Small intestine (tissue), 7 donors: ENCODE results near the gene ARAP3. TPM values are rescaled to one million over a fixed set of nuclear protein-coding genes. Genes with fewer than 3 reads are reported as not detected.
A peak's percentile ranks its signal among the peaks of the same experiment; 100 is the strongest.

Source experiments
- DNase-seq, 2 donors: peaks; one replicate each; pipeline versions ENCODE4 v3.0.0 to v3.0.0-alpha.2; 2013
- FAIRE-seq: peaks from 2 replicates; lab custom pipeline; 2012; peaks lifted over from hg19 to GRCh38; lab: Jason Lieb, UNC
- H3K27ac ChIP-seq, 3 donors: one replicate each; pipeline ENCODE4 v1.5.1; 2013; ENCODE audit warnings: low read length in 2 of 3, mild to moderate bottlenecking in 2 of 3, control low read depth in 1 of 3, inconsistent platforms in 1 of 3, low read depth in 1 of 3, moderate library complexity in 1 of 3
- H3K27me3 ChIP-seq, 3 donors: one replicate each; pipeline ENCODE4 v1.6.1; 2013; ENCODE audit warnings: low read length in 3 of 3, inconsistent platforms in 1 of 3; ENCODE audit not compliant: control insufficient read depth in 3 of 3, insufficient read depth in 3 of 3
- H3K36me3 ChIP-seq, 3 donors: one replicate each; pipeline ENCODE4 v1.6.1; 2013; ENCODE audit warnings: low read length in 3 of 3, inconsistent platforms in 1 of 3, low read depth in 1 of 3, mild to moderate bottlenecking in 1 of 3, moderate library complexity in 1 of 3; ENCODE audit not compliant: control insufficient read depth in 3 of 3, insufficient read depth in 2 of 3
- H3K4me1 ChIP-seq, 3 donors: one replicate each; pipeline ENCODE4 v1.6.1; 2013; ENCODE audit warnings: low read length in 2 of 3, inconsistent platforms in 1 of 3, low read depth in 1 of 3, mild to moderate bottlenecking in 1 of 3, moderate library complexity in 1 of 3; ENCODE audit not compliant: control insufficient read depth in 3 of 3, insufficient read depth in 2 of 3
- H3K4me3 ChIP-seq, 3 donors: one replicate each; pipeline ENCODE4 v1.5.1; 2013; ENCODE audit warnings: low read length in 3 of 3, control low read depth in 1 of 3, inconsistent platforms in 1 of 3, low read depth in 1 of 3, mild to moderate bottlenecking in 1 of 3, moderate library complexity in 1 of 3
- H3K9me3 ChIP-seq, 2 donors: one replicate each; pipeline ENCODE4 v1.6.1; 2013; ENCODE audit warnings: low read depth in 1 of 2, low read length in 1 of 2; ENCODE audit not compliant: control insufficient read depth in 2 of 2, insufficient read depth in 1 of 2
- WGBS, 3 donors: extraction: QIAGEN DNeasy Blood & Tissue Kit; methylation state at CpG; one replicate each; pipeline ENCODE4 v1.1.7; 2013; 5-methylcytosine and 5-hydroxymethylcytosine counted together
- polyA plus RNA-seq, 4 donors: library from polyadenylated mRNA; stranded (reverse) in 3 of 4; unstranded in 1 of 4; fragments of 200-250 nt in 3 of 4; fragments of 120-200 nt in 1 of 4; gene quantifications; one replicate each; pipeline versions ENCODE4 v1.2.1 to v1.2.3, GENCODE V29; 2013
- donor health status: healthy with polysubstance abuse.
- donor health status: control.
- donor health status: control.
- donor health status: Bipolar disorder and iron deficiency.
- donor health status: healthy.

The ARAP3 gene
- polyA plus RNA-seq, 4 donors, result 0.45 to 14.2 (median 4.6) TPM

DNA sequence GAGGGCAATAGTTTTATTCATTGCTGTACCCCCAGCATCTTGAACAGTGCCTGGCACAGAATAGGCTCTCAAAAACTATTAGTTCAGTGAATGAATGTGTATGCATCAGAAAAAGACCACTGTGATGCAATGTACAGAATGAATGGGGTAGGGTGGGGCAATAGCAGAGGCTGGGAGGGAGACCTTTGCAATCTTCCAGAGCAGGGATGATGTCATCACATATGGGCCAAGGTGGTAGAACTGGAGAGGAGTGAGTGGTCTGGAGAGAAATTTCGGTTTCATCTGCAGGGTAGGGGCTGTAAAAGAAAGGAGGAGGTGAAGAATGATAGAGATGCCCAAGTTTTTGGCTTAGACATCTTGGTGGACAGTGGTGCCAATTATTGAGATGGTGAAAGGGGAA is 23.4 kb upstream of the ARAP3 start:
- WGBS, 3 donors, result 61 to 70% (median 64%) methylated on average over 1 of the region's 1 CpG
- Histone ChIP-seq H3K4me3 (no peak overlapping the region), H3K4me1 (peaks cover 0 to 21% (median 0%) of the 10 kb centered on the region in 3 donors), H3K27me3 (peaks cover 0 to 34% (median 7%) of the 10 kb centered on the region in 3 donors), H3K27ac (no peak overlapping the region), H3K9me3 (no peaks in the 10 kb centered on the region), H3K36me3 (no peaks in the 10 kb centered on the region)
- DNase-seq, result no peak
- no peak for FAIRE-seq

- 21 to 50% (median 31%) methylated on average over 1 of the region's 1 CpG for WGBS, 3 donors
- peaks cover 0 to 21% (median 0%) of the 10 kb centered on the region in 3 donors for H3K4me1 ChIP-seq
- DNase-seq, result peak; percentile 33 to 36
- no peaks in the 10 kb centered on the region for H3K9me3 ChIP-seq
- FAIRE-seq, result no peak
- no peak overlapping the region for H3K27ac ChIP-seq
- peaks cover 0 to 40% (median 9%) of the 10 kb centered on the region in 3 donors for H3K27me3 ChIP-seq
- no peak overlapping the region for H3K4me3 ChIP-seq
- no peaks in the 10 kb centered on the region for H3K36me3 ChIP-seq
Measured at GRCh38 chr5:141704782-141705297, 22.8 kb upstream of the ARAP3 start.

GRCh38 chr5:141703133-141703561 is 21.1 kb upstream of the ARAP3 start:
- Histone ChIP-seq H3K4me1 (peaks cover 0 to 21% (median 0%) of the 10 kb centered on the region in 3 donors), H3K9me3 (no peaks in the 10 kb centered on the region), H3K4me3 (peak overlapping the region in 1 of 3 donors; percentile 53), H3K27ac (no peak overlapping the region), H3K36me3 (no peaks in the 10 kb centered on the region), H3K27me3 (peaks cover 0 to 52% (median 14%) of the 10 kb centered on the region in 3 donors)
- DNase-seq (no peak), FAIRE-seq (no peak)
- 16 to 19% (median 17%) methylated on average over 16 of the region's 16 CpGs for WGBS, 3 donors

DNA sequence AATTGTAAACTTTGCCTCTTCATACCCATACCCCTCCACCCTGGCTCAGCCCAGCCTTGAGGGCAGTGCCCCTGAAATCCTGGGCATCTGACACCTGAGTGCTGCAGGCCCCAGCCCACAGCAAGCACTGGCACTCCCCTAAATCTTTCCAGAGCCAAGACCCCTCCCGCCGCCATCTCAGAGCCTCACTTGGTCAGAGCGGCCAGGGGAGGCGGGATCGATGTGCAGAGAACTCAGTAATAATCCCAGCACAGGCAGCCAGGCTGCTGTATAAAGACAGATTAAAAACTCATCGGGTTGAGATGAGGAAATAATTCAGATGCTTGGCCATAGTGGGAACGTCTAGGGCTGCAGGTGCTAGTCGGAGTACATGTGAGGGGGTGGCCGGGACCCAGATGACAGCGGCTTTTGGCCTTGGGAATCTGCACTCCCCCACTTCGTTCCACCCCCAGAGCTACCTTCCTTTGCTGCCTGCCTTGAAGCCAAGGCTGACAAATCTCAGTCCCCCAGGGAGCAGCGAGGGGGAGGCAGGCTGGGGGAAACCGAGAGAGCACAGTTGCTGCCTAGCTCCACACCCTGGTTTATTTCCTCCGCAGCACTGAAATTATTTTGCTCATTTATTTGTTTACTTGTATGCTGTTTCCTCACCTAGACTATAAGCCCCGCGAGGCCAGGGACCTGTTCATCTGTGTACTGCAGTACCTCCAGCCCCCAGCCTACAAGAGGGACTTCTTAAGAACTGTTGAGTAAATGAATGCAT is 19.5 kb upstream of the ARAP3 start:
- Histone ChIP-seq H3K27me3 (peaks cover 0 to 64% (median 15%) of the 10 kb centered on the region in 3 donors), H3K36me3 (no peaks in the 10 kb centered on the region)
- FAIRE-seq, result no peak

DNA sequence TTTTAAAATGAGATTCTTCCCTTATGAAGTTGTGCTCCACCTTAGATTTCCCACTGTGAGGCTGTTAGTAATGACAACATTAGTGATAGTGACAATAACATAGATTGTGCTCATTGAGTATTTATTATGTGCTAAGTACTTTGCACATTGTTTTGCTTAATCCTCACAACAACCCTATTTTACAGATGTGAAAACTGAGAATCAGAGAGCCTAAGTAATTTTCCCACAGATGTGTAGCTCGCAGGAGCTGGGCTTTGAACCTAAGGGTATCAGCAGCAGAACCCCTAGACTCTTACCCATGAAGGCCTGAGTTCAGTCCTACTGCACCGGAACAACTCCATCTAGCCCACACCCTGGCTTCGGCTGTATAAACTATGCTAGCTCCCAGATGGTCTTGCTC is 15.6 kb upstream of the ARAP3 start:
- no peak overlapping the region for H3K27ac ChIP-seq
- no peaks in the 10 kb centered on the region for H3K9me3 ChIP-seq
- H3K36me3 ChIP-seq, result no peaks in the 10 kb centered on the region
- peaks cover 0 to 21% (median 0%) of the 10 kb centered on the region in 3 donors for H3K4me1 ChIP-seq
- WGBS, 3 donors, result 85 to 91% (median 89%) methylated on average over 3 of the region's 3 CpGs
- no peak for FAIRE-seq
- H3K27me3 ChIP-seq, result peaks cover 0 to 50% (median 11%) of the 10 kb centered on the region in 3 donors
- no peak overlapping the region for H3K4me3 ChIP-seq
- no peak for DNase-seq

More for the DNA sequence above, 19.5 kb upstream of the ARAP3 start:
- Histone ChIP-seq H3K4me1 (peaks cover 0 to 21% (median 0%) of the 10 kb centered on the region in 3 donors), H3K4me3 (peak overlapping the region in 1 of 3 donors; percentile 53), H3K27ac (no peak overlapping the region), H3K9me3 (no peaks in the 10 kb centered on the region)
- no peak for DNase-seq
- WGBS, 3 donors, result 24 to 33% (median 31%) methylated on average over 16 of the region's 16 CpGs

GRCh38 chr5:141696431-141696830 is 14.4 kb upstream of the ARAP3 start:
- peaks cover 0 to 15% (median 0%) of the 10 kb centered on the region in 3 donors for H3K4me1 ChIP-seq
- no peak overlapping the region for H3K4me3 ChIP-seq
- no peak overlapping the region for H3K27ac ChIP-seq
- 80 to 99% (median 89%) methylated on average over 2 of the region's 2 CpGs for WGBS, 3 donors
- DNase-seq (no peak), FAIRE-seq (no peak)
- H3K36me3 ChIP-seq, result no peaks in the 10 kb centered on the region
- H3K9me3 ChIP-seq, result no peaks in the 10 kb centered on the region
- H3K27me3 ChIP-seq, result peaks cover 0 to 39% (median 9%) of the 10 kb centered on the region in 3 donors

GRCh38 chr5:141695627-141696215 is 13.7 kb upstream of the ARAP3 start:
- Histone ChIP-seq H3K27ac (no peak overlapping the region), H3K4me3 (no peak overlapping the region), H3K4me1 (peaks cover 0 to 13% (median 0%) of the 10 kb centered on the region in 3 donors), H3K27me3 (peaks cover 0 to 37% (median 8%) of the 10 kb centered on the region in 3 donors), H3K36me3 (no peaks in the 10 kb centered on the region), H3K9me3 (no peaks in the 10 kb centered on the region)
- FAIRE-seq, result no peak
- peak; percentile 48 to 49 for DNase-seq
- 33 to 54% (median 44%) methylated on average over 11 of the region's 11 CpGs for WGBS, 3 donors

- no peak for FAIRE-seq
- no peak overlapping the region for H3K4me3 ChIP-seq
- no peaks in the 10 kb centered on the region for H3K36me3 ChIP-seq
- no peaks in the 10 kb centered on the region for H3K9me3 ChIP-seq
- H3K27me3 ChIP-seq, result peaks cover 0 to 32% (median 4%) of the 10 kb centered on the region in 3 donors
- DNase-seq, result no peak
- peaks cover 0 to 13% (median 0%) of the 10 kb centered on the region in 3 donors for H3K4me1 ChIP-seq
- H3K27ac ChIP-seq, result no peak overlapping the region
- 38 to 69% (median 63%) methylated on average over 5 of the region's 5 CpGs for WGBS, 3 donors
Measured at GRCh38 chr5:141694479-141694878, 12.4 kb upstream of the ARAP3 start.
